T47D (cell line): ENCODE data around the gene PCDHGC3.

ENCODE experiments used
- DNase-seq, 2 experiments: peaks; one replicate each; pipeline versions ENCODE4 v3.0.0 to v3.0.0-alpha.2; 2011 to 2012; ENCODE audit warnings: low read depth in 1 of 2, low spot score in 1 of 2
- JUND ChIP-seq: IDR thresholded peaks from 2 replicates; pipeline ENCODE4 v1.6.1; 2012; ENCODE audit warnings: low read depth
- in situ Hi-C: cut with HindIII; loops from 2 replicates; pipeline ENCODE4 v1.10.0; 2016; ENCODE audit warnings: low sequenced_read_pairs, low pct_unique_long_range_greater_than_20kb

PCDHGC3 gene

GRCh38 chr5:141523991-141524390, 48.2 kb downstream of the PCDHGC3 start:
- in situ Hi-C loops = no loop called here
- TF ChIP-seq JUND = no peak
- DNase-seq = no peak

- DNase-seq = peak; percentile 93 to 95
- no peak for TF ChIP-seq JUND
- in situ Hi-C loops = no loop called here
Observed at GRCh38 chr5:141524604-141525597, 49.1 kb downstream of the PCDHGC3 start.

- no peak for TF ChIP-seq JUND
- in situ Hi-C loops = no loop called here
- DNase-seq = no peak
Observed at GRCh38 chr5:141525653-141526052, 49.9 kb downstream of the PCDHGC3 start.

- no peak for TF ChIP-seq JUND
- DNase-seq = no peak
- in situ Hi-C loops = no loop called here
Observed at GRCh38 chr5:141527426-141527825, 51.7 kb downstream of the PCDHGC3 start.
